Colonic mucosa (tissue), 4 donors: ENCODE measurements around the gene ZNF680. TPM values are rescaled to one million over a fixed set of nuclear protein-coding genes. Genes with fewer than 3 reads are reported as not detected.

Experiments
- DNase-seq: peaks from one replicate; pipeline ENCODE4 v3.0.0-alpha.2; 2020
- H3K27ac ChIP-seq: fragments of 200-600 bp; one replicate; pipeline ENCODE4 v1.8.0; 2021
- H3K27me3 ChIP-seq: fragments of 200-600 bp; one replicate; pipeline ENCODE4 v1.8.0; 2021
- H3K36me3 ChIP-seq: fragments of 200-600 bp; one replicate; pipeline ENCODE4 v1.8.0; 2021
- H3K4me1 ChIP-seq: fragments of 200-600 bp; one replicate; pipeline ENCODE4 v1.8.0; 2021; ENCODE audit warnings: mild to moderate bottlenecking
- H3K4me3 ChIP-seq: fragments of 200-600 bp; one replicate; pipeline ENCODE4 v1.8.0; 2021
- H3K9ac ChIP-seq, 2 donors: one replicate each; pipeline ENCODE4 v1.7.0; 2013; ENCODE audit warnings: control low read depth in 2 of 2, low read depth in 2 of 2, low read length in 2 of 2
- H3K9me3 ChIP-seq: fragments of 200-600 bp; one replicate; pipeline ENCODE4 v1.8.0; 2021
- intact Hi-C: fragments of 100-400 bp; cut with DNase I; formaldehyde crosslinking; loops from one replicate; pipeline ENCODE4 v1.14.1; 2022
- total RNA-seq, 2 donors: library from RNA; stranded (reverse); fragmentation: NEBNext Ultra II Directional in 1 of 2; extraction: Animal tissue kit (Norgen Biotek cat#: 25700) in 1 of 2; gene quantifications; one replicate each; pipeline ENCODE4 v1.2.1, GENCODE V29; 2021
- TF ChIP-seq, protein P1 (sequence below): fragments of 200-600 bp; IDR thresholded peaks from one replicate; pipeline ENCODE4 v1.8.0; 2022; ENCODE audit warnings: antibody characterized with exemption, mild to moderate bottlenecking
- donor health status: healthy.
- donor health status: DM: no; HTN: no; CAD: no.
- donor health status: DM: no; HTN: no; CAD: no.

Gene ZNF680
- 10 to 100 TPM in 1 of 2 donors, 1 to 10 TPM in 1; 7.2 to 11.4 TPM for total RNA-seq

DNA sequence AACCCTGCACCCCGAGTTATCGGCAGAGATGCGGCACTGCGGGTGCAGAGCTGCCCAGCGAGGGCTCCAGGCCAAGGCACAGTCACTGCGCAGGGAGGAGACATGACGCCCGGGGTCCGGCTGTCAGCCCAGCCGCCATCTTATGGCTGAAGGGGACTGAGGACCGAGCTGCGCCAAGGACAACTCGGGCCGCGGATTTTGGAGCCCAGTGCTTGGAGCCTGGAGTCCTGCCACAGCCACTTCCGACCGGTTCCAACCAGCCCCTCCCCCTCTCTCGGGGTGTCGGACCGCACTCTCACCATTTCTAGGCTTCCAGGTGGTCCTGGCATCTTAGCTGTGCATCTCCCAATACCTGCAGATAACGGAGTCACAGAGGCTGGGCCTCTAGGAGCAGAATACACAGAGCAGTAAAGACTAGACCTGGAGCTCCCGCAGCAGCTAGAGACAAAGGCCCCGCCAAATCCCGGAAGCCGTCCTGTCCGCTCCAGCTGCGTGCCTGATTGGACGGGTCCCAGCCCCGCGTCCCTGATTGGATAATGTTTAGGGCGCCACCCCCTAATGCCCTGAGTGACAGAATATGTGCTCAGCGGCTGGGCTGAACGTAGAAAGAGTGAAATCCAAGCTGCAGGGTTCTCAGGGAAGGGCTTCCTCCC is at the start of gene ZNF680:
ZNF680 (minus strand) TSS at position 446 of the 653 bp plus-strand sequence; CDS start at position 329, 117 bp downstream.
- Histone ChIP-seq H3K9ac (peak within 1 kb of the TSS; percentile 64 to 70), H3K4me3 (peak within 1 kb of the TSS; percentile 83), H3K27ac (peak within 1 kb of the TSS; percentile 72), H3K4me1 (no peaks in the 10 kb centered on the region), H3K36me3 (no peaks in the 10 kb centered on the region), H3K9me3 (no peaks in the 10 kb centered on the region), H3K27me3 (no peaks in the 10 kb centered on the region)
- DNase-seq: peak; percentile 97
- intact Hi-C loops: loop anchor here (10.0 kb wide), 1 partner anchor 248 kb away; the partner anchor contains the start of gene ZNF736
- TF ChIP-seq, protein P1, sequence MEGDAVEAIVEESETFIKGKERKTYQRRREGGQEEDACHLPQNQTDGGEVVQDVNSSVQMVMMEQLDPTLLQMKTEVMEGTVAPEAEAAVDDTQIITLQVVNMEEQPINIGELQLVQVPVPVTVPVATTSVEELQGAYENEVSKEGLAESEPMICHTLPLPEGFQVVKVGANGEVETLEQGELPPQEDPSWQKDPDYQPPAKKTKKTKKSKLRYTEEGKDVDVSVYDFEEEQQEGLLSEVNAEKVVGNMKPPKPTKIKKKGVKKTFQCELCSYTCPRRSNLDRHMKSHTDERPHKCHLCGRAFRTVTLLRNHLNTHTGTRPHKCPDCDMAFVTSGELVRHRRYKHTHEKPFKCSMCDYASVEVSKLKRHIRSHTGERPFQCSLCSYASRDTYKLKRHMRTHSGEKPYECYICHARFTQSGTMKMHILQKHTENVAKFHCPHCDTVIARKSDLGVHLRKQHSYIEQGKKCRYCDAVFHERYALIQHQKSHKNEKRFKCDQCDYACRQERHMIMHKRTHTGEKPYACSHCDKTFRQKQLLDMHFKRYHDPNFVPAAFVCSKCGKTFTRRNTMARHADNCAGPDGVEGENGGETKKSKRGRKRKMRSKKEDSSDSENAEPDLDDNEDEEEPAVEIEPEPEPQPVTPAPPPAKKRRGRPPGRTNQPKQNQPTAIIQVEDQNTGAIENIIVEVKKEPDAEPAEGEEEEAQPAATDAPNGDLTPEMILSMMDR: no peak

DNA sequence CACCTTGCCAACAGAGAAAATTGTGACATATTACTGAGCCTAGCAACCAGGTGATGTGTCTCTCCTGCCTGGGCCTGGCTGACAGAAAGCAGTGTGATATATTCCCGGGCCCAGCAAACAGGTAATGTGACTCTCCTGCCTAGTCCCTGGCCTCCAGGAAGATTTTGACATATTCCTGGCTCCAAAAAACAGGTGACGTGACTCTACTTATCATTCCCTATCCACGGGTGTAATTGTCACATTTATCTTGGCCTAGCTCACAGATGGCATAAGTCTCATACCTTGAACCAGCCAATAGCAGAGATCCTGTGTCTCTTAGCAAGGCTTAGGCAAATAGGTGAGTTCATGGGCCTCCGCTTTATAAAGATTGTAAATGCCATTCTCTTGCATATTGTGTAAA is 49.6 kb upstream of the ZNF680 start:
- Histone ChIP-seq H3K27me3 (no peaks in the 10 kb centered on the region), H3K4me3 (no peak overlapping the region), H3K36me3 (no peaks in the 10 kb centered on the region), H3K9ac (no peak overlapping the region), H3K27ac (no peak overlapping the region), H3K9me3 (no peaks in the 10 kb centered on the region), H3K4me1 (no peaks in the 10 kb centered on the region)
- DNase-seq: no peak
- TF ChIP-seq, protein P1: no peak
- intact Hi-C loops: no loop called here

DNA sequence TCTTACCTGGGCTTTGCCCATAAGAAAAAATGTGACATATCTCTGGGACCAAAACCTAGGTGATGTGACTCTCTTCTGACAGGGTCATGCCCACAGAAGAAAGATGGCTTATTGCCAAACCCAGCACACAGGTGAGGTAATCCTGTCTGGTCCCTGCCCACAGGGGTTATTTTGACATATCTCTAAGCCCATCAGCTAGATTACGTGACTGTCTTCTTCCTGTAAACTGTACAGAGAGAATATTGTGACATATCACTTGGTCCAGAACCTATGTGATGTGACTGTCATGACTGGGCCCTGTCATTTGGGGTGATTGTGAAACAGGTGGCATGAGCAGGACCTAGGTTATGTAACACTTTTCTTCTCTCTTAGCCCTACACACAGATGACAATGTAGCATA is 48.8 kb upstream of the ZNF680 start:
- TF ChIP-seq, protein P1: no peak
- intact Hi-C loops: no loop called here
- H3K9ac ChIP-seq: no peak overlapping the region
- no peaks in the 10 kb centered on the region for H3K27me3 ChIP-seq
- no peaks in the 10 kb centered on the region for H3K9me3 ChIP-seq
- H3K27ac ChIP-seq: no peak overlapping the region
- no peaks in the 10 kb centered on the region for H3K4me1 ChIP-seq
- H3K36me3 ChIP-seq: no peaks in the 10 kb centered on the region
- no peak for DNase-seq
- H3K4me3 ChIP-seq: no peak overlapping the region

DNA sequence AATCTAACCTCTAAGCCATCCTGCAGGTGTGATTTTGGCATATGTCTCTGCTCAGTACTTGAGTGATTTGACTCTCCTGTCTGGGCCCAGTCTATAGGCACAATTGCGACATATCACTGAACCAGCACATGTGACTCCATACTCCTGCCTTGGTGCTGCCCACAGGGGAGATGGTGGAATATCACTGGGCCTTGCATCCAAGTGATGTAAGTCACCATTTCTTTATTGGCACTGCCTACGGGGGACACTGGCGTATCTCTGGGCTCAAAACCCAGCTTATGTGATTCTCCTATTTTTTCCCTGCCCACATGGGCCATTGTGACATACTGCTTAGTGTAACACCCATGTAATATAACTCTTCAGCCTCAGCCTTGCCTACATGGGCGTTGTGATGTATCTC is 48.1 kb upstream of the ZNF680 start:
- Histone ChIP-seq H3K27ac (no peak overlapping the region), H3K4me1 (no peaks in the 10 kb centered on the region), H3K9ac (no peak overlapping the region), H3K27me3 (no peaks in the 10 kb centered on the region), H3K9me3 (no peaks in the 10 kb centered on the region), H3K36me3 (no peaks in the 10 kb centered on the region), H3K4me3 (no peak overlapping the region)
- TF ChIP-seq, protein P1: no peak
- intact Hi-C loops: no loop called here
- DNase-seq: no peak

DNA sequence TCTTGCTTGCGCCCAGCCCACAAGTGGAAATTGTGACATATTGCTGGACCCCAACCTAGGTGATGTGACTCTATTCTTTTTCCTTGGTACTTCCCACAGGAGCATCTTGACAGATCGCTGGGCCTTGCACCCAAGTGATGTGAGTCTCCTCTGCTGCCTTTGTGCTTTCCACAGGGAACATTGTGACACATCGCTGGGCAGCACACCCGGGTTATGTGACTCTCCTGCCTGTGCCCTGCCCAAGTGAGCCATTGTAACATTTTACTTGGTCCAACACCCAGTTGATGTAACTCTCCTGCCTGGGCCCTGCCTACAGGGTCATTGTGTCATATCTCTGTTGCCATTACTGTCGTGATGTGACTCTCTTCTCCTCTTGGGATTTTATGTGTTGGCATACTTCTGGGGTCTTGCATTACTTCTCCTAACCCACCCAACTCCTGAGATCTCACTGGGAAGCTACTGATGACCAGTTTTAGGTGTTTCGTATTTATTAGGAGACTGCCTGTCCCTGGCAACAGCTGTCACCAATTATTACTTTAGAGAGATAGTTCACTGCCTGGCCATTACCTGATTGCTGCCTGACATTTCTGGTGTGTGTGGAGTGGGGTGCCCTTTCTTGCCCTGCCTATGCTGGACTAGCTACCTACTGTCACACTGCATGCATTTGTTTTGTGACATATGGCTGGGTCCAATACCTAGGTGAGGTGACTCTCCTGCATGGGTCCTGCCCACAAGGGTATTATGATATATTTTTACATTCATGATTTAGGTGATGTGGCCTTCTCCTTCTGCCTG is 45.4 kb upstream of the ZNF680 start:
- Histone ChIP-seq H3K27me3 (no peaks in the 10 kb centered on the region), H3K36me3 (no peaks in the 10 kb centered on the region), H3K9me3 (no peaks in the 10 kb centered on the region), H3K27ac (no peak overlapping the region), H3K4me3 (no peak overlapping the region), H3K9ac (no peak overlapping the region), H3K4me1 (no peaks in the 10 kb centered on the region)
- DNase-seq: no peak
- intact Hi-C loops: no loop called here
- TF ChIP-seq, protein P1: no peak
